Tibial artery (tissue), 4 donors: ENCODE measurements around the gene TSPAN15.

Experiments
- DNase-seq, 2 donors: peaks; one replicate each; pipeline ENCODE4 v3.0.0-alpha.2; 2019
- H3K27ac ChIP-seq, 2 donors: fragments of 200-600 bp; sonication (generic) in 1 of 2; 1 replicate in 1 of 2; 2 replicates in 1 of 2; pipeline ENCODE4 v1.5.1; 2018 to 2019; ENCODE audit warnings: mild to moderate bottlenecking in 1 of 2
- H3K27me3 ChIP-seq, 2 donors: fragments of 200-600 bp; sonication (generic) in 1 of 2; one replicate each; pipeline versions ENCODE4 v1.5.1 to v1.6.0; 2016 to 2019
- H3K36me3 ChIP-seq, 3 donors: fragments of 200-600 bp; sonication (generic) in 2 of 3; one replicate each; pipeline ENCODE4 v1.5.1; 2016 to 2019; ENCODE audit warnings: mild to moderate bottlenecking in 2 of 3
- H3K4me1 ChIP-seq, 4 donors: fragments of 200-600 bp; sonication (generic) in 2 of 4; 1 replicate in 3 of 4; 2 replicates in 1 of 4; pipeline ENCODE4 v1.5.1; 2016 to 2019
- H3K4me3 ChIP-seq, 2 donors: fragments of 200-600 bp; sonication (generic) in 1 of 2; 1 replicate in 1 of 2; 2 replicates in 1 of 2; pipeline ENCODE4 v1.5.1; 2018 to 2019; ENCODE audit warnings: mild to moderate bottlenecking in 2 of 2
- H3K9me3 ChIP-seq, 3 donors: fragments of 200-600 bp; sonication (generic) in 1 of 3; one replicate each; pipeline ENCODE4 v1.5.1; 2016 to 2019
- CTCF ChIP-seq, 2 experiments: fragments of 200-600 bp in 1 of 2; fragments of 450-650 bp in 1 of 2; IDR thresholded peaks; one replicate each; pipeline ENCODE4 v1.5.1; 2017 to 2019; ENCODE audit warnings: antibody characterized with exemption in 2 of 2, mild to moderate bottlenecking in 1 of 2, moderate library complexity in 1 of 2
- intact Hi-C: fragments of 100-400 bp; cut with DNase I; formaldehyde crosslinking; loops from one replicate; pipeline ENCODE4 v1.15.0; 2023; ENCODE audit warnings: low total_unique reads

The TSPAN15 gene

GRCh38 chr10:69492091-69492745 is 41.0 kb downstream of the TSPAN15 start:
- Histone ChIP-seq H3K9me3 (peaks cover 0 to 7% (median 0%) of the 10 kb centered on the region in 3 donors), H3K4me3 (no peak overlapping the region), H3K27me3 (no peaks in the 10 kb centered on the region), H3K36me3 (peaks cover 0 to 6% (median 0%) of the 10 kb centered on the region in 3 donors), H3K4me1 (peaks cover 0 to 28% (median 12%) of the 10 kb centered on the region in 4 donors), H3K27ac (no peak overlapping the region)
- intact Hi-C loops: no loop called here
- peak in 1 of 2 donors; percentile 51 for DNase-seq
- TF ChIP-seq CTCF (IDR thresholded peaks at IDR 0.05): no peak

- H3K36me3 ChIP-seq: peaks cover 0 to 6% (median 0%) of the 10 kb centered on the region in 3 donors
- no peak overlapping the region for H3K27ac ChIP-seq
- peaks cover 0 to 32% (median 15%) of the 10 kb centered on the region in 4 donors for H3K4me1 ChIP-seq
- H3K4me3 ChIP-seq: no peak overlapping the region
- H3K9me3 ChIP-seq: peaks cover 0 to 7% (median 0%) of the 10 kb centered on the region in 3 donors
- TF ChIP-seq CTCF (IDR thresholded peaks at IDR 0.05): no peak
- DNase-seq: peak in 1 of 2 donors; percentile 60
- intact Hi-C loops: no loop called here
- no peaks in the 10 kb centered on the region for H3K27me3 ChIP-seq
Measured at GRCh38 chr10:69492746-69493462, 41.6 kb downstream of the TSPAN15 start.

GRCh38 chr10:69494626-69495558 is 43.6 kb downstream of the TSPAN15 start:
- Histone ChIP-seq H3K27me3 (no peaks in the 10 kb centered on the region), H3K4me3 (no peak overlapping the region), H3K36me3 (no peaks in the 10 kb centered on the region), H3K27ac (no peak overlapping the region), H3K4me1 (peaks cover 0 to 48% (median 32%) of the 10 kb centered on the region in 4 donors), H3K9me3 (no peaks in the 10 kb centered on the region)
- intact Hi-C loops: loop anchor here (5.0 kb wide), 1 partner anchor 43 kb away; the partner anchor contains the start of gene TSPAN15
- peak in 1 of 2 donors; percentile 58 for DNase-seq
- TF ChIP-seq CTCF (IDR thresholded peaks at IDR 0.05): no peak

- Histone ChIP-seq H3K27ac (no peak overlapping the region), H3K9me3 (no peaks in the 10 kb centered on the region), H3K4me3 (no peak overlapping the region), H3K4me1 (peaks cover 0 to 48% (median 35%) of the 10 kb centered on the region in 4 donors), H3K36me3 (no peaks in the 10 kb centered on the region), H3K27me3 (no peaks in the 10 kb centered on the region)
- DNase-seq: peak in 1 of 2 donors; percentile 37
- no peak for TF ChIP-seq CTCF (IDR thresholded peaks at IDR 0.05)
- intact Hi-C loops: loop anchor here (5.0 kb wide), 1 partner anchor 43 kb away; the partner anchor contains the start of gene TSPAN15
Measured at GRCh38 chr10:69495666-69496065, 44.4 kb downstream of the TSPAN15 start.
